HG03196 (cell line): ENCODE data around the gene IL16.
"Not testable (repeated sequence)": the region's sequence is repeated elsewhere in the genome, so short reads cannot be mapped to it uniquely, and the experiment has no call there.

Experiments
- ATAC-seq: cut with Tn5 transposase; IDR thresholded peaks from one replicate; pipeline ENCODE4 v1.9.1; 2021; ENCODE audit not compliant: unreplicated experiment

IL16 gene

DNA sequence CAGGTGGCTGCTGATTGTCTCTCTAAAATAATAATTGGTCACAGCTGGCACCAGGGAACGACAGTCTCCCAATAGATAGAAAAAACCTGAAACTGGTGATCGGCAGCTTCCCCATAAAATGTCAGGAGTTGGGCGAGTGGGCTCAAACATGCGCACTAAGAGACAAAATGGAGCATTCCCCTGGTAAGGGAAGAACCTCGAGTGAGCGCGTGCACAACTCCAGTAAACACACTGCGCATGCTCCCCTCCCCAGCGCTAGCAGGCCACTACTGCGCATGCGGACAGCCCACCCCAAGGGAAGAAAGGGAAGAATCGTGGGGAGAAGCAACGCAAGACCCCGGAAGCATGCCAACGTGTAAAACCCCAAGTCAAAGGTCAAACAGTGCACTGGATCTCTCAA lies 134.9 kb downstream of the IL16 start:
- ATAC-seq: no peak

GRCh38 chr15:81332326-81332725 lies 135.6 kb downstream of the IL16 start:
- no peak for ATAC-seq

DNA sequence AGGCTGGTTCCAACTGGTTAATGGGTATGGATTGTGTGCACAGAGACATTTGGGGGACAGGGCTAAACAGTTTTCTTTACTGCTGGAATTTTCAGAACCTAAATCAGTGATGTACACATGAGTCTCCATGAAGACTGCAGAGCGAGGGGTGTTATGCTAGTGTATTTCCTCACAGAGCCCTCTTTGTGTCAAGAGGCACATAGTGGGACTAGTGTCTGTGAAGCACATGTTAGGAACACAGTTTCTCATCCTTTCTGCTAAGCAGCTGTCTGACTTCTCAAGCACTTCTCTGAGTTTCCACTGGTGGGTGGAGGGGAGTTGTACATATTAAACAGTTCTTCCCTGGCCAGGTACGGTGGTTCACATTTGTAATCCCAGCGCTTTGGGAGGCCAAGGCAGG lies 136.7 kb downstream of the IL16 start:
- no peak for ATAC-seq

DNA sequence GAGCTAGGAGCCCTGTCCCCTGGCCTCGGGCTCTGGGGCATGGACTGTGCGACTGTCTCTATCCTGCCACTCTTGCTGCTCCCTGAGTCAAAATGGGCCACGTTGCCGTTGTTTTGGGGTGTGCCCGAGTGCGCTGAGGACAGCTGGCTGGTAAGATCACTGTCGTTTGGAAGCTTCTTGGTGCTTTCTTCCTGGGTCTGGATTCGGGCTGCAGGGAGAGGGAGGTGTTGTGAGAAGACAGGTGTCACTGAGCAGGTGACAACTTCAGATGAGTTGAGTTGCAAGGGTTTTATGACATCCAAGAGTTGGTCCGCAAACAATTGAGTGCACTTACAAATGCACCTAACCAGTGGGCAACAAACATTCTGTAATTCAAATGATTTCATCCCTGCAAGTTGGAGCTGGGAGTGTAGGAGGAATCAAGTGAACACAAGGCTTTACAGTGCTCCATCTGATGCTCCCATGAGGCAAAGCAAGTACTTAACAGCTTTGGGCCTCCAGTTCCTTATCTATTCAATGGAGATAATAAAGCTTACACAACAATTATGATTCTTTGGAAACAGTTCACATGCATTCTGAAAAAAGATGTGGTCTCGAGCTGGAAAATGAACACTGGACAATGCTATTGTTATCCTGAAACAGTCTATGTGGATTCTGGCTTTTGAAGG lies 138.2 kb downstream of the IL16 start:
- ATAC-seq: no peak

DNA sequence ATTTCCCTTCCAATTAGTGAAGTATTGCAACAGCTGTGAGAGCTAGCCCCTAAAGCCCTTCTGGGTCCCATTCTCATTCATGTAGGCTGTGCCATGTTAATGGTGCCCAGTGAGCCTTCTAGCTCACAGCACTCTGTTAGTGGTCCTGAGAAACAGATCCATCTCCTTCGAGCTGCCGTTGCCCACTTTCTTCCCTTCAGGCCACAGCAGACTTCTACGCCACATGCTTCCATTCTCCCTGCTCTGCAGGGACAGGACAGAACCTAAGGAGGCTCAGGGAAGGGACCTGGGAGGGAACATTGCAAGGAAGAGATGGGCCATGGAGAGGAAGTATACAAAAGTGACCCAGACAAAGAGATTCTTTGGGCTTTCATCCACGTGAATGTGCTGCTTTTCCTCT lies 139.0 kb downstream of the IL16 start:
- ATAC-seq: no peak

- ATAC-seq: no peak
Measured at GRCh38 chr15:81336568-81336967, 139.9 kb downstream of the IL16 start.

DNA sequence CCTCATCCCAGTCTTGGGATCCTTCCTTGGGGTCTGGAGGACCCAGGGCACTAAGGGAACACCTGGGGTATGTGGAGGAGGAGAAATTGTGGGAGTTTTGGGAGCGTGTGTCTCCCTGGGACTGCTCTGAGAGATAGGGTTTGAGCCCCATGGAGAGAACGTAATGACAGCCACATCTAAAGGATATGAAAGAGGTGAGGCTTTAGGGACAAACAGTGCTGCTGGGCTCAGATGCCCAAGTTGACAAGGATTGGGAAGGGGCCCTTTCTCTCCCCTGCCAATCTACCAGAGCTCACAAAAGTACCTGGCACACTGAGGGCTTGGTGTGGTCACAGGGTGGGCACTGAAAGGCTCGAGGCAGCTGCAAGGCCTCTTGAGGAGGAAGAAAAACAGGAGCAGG lies 140.6 kb downstream of the IL16 start:
- ATAC-seq: no peak

DNA sequence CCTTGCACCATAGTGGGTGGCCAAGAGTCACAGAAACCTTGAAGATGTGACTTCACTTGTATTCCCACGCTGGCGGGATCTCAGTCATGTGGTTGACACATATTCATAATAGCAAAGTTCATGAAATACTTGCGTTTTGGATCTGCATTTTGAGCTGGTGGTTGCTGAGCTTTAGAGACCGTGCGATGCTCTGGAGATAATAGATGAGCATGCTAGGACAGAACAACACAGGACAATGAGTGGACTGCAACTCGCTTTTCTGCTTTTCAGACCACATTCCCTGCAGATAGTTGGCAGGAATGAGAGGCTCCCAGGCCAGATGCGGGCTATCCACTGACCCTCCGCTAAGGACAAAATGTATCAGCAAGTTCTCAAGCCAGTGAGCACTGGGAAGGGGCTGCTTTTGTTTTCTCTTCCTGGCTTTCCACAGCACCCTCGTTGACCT lies 141.1 kb downstream of the IL16 start:
- ATAC-seq: no peak

- ATAC-seq: no peak
Measured at GRCh38 chr15:81338170-81339007, 141.7 kb downstream of the IL16 start.

DNA sequence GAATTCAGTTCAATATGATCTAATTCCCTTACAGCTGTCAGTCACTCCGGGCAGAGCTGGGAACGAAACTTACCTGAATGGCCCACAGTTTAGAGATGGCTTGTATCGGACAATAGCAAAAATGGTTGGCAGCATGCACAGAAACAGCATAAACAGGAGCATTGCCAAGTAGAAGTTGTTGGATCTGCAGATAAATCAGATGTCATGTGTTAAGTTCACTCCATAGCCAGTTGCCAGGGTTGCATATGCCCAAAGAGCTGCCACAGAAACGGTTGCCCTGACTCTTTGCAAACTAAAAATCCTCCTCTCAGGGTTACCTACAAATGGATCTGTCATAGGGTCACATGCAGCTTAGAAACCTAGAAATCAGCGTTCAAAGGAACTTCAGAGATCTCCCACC lies 142.6 kb downstream of the IL16 start:
- no peak for ATAC-seq

DNA sequence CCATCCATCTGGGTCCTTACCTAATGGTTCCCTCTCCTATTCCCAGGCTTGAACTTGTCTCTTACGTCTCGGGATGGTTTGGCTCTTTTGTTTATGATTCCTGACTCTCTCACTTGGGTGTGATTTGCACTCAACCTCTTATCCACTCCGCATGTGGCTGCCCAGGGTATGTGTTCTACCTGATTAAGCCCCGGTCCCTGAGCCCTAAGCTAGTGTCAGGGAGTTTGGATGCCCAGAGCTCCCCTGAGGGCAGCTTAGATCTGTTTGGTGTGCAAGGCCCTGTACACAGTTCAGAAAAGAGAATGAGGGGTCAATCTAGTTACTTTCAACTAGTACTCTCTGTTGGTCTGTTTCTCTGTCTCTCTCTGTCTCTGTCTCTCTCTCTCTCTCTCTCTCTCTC lies 143.2 kb downstream of the IL16 start:
- no peak for ATAC-seq

GRCh38 chr15:81341351-81341750 lies 144.7 kb downstream of the IL16 start:
- ATAC-seq: no peak

- no peak for ATAC-seq
Measured at GRCh38 chr15:81343371-81343770, 146.7 kb downstream of the IL16 start.

- no peak for ATAC-seq
Measured at GRCh38 chr15:81346611-81347010, 149.9 kb downstream of the IL16 start.

- ATAC-seq: no peak
Measured at GRCh38 chr15:81347910-81348309, 151.2 kb downstream of the IL16 start.

DNA sequence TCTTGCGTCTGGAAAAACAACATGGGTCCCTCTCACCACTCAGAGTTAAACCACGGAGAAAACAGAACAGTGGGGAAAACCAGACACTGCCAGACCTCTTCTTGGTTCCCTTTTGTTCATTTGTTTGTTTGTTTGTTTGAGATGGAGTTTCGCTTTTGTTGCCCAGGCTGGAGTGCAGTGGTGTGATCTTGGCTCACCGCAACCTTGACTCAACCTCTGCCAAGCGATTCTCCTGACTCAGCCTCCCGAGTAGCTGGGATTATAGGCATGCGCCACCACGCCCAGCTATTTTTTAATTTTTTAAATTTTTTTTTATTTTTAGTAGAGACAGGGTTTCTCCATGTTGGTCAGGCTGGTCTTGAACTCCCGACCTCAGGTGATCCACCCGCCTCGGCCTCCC lies 152.0 kb downstream of the IL16 start:
- not testable (repeated sequence) for ATAC-seq

- ATAC-seq: no peak
Measured at GRCh38 chr15:81349271-81349670, 152.6 kb downstream of the IL16 start.

DNA sequence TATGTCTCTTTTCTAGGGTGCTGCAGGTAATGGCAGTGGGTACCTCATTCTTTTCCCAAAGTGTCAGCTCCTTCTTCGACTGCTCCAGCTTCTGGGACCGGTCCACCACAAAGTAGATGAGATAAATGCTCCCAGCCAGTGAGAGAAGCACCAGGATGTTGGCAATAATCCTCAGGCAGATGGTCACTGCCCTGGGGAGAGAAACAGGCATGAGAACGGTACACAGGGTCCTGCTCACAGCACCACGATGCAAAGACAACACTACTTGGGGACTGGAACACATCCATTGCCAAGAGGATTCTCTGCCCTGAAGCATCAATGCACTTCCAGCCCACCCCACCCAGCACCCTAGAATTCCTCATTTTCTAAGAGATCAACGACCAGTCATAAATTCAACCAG lies 155.0 kb downstream of the IL16 start:
- ATAC-seq: no peak

DNA sequence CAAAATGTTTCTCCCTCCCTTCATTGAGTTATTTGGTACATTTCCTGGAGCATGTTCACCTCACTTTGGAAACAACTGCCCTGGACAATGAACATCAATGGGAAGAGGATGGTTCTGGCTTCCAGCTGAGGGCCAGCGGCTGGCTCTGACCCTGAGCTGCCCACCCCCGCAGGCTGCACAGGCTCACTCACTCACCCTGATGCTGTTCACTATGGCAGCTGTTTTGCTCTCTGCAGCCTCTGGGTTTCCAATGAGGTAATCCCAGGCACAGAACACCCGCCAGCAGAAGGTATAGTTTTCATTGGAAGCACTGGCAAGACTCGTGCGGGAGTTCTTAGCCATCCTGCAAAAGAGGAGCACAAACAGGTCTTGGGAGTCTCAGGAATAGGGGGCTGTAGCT lies 159.6 kb downstream of the IL16 start:
- ATAC-seq: no peak

GRCh38 chr15:81357180-81357686 lies 160.6 kb downstream of the IL16 start:
- no peak for ATAC-seq

- no peak for ATAC-seq
Measured at GRCh38 chr15:81358248-81358647, 161.6 kb downstream of the IL16 start.

DNA sequence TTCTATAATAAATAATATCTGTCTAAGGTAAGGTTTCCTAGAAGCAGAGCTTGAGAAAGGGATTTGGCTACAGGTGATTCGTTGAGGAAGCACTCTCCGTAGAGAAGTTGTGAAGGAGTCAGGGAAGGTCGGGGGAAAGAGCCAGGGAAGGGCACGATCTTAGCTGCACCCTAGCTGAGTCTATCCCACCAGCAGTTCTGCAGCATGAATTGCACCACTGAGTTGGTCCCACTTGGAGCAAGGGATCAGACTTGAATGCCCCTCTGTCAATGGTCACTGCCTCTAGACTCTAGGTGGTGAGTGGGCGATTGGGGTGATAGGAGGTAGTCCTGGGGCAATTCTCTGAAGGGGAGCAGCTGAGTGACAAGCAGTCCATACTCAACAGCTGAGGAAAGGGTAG lies 163.8 kb downstream of the IL16 start:
- ATAC-seq: no peak
